Fibroblast of mammary gland (primary cell): Measurements from ENCODE around the gene TXN2.
A peak's percentile ranks its signal among the peaks of the same experiment; 100 is the strongest.
"Not testable (repeated sequence)": the region's sequence is repeated elsewhere in the genome, so short reads cannot be mapped to it uniquely, and the experiment has no call there.

Experiments
- DNase-seq: peaks from one replicate; pipeline ENCODE4 v3.0.0-alpha.2; 2010; ENCODE audit warnings: low read depth
- H3K4me3 ChIP-seq: 2 replicates; pipeline ENCODE4 v1.5.1; 2011; ENCODE audit warnings: low read depth, mild to moderate bottlenecking, low read length, moderate library complexity; ENCODE audit not compliant: control insufficient read depth
- TF ChIP-seq, protein P1 (sequence below): conservative IDR thresholded peaks from 2 replicates; pipeline ENCODE4 v1.5.1; 2011; ENCODE audit warnings: low read depth, low read length, inconsistent platforms; ENCODE audit not compliant: control insufficient read depth, insufficient read depth

TXN2 gene, protein sequence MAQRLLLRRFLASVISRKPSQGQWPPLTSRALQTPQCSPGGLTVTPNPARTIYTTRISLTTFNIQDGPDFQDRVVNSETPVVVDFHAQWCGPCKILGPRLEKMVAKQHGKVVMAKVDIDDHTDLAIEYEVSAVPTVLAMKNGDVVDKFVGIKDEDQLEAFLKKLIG

DNA sequence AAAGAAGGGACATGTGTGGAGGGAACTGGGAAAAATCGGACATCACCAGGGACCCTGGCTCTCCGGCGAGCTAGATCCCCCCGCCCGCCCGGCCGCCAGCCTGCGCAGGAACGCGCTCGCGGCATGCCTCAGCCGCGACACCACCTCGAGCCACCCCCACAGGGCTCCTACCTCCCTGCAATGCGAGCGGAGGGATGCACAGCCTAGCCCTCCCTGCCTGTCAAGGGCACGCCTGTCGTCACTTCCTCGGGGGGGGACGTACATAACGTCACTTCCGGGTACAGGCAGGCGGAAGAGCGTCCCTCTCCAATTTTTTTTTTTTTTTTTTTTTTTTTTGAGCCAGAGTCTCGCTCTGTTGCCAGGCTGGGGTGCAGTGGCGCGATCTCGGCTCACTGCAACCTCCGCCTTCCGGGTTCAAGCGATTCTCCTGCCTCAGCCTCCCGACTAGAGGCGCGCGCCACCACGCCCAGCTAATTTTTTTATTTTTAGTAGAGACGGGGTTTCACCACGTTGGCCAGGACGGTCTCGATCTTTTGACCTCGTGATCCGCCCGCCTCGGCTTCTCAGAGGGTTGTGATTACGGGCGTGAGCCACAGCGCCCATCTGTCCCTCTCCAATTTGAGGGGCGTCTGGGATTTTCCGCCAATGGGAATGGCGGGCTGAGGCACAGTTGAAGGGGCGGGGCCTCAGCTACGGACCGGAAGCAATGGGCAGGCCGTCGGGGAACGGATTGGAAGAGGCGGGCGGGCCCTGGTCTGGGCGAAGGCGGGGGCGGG is at the start of gene TXN2:
Gene TXN2 (minus strand): TSS at position 248 of the 776 bp plus-strand sequence. CDS start 803 bp downstream, outside the sequence.
- peak; percentile 94 for DNase-seq
- H3K4me3 ChIP-seq = peak within 1 kb of the TSS; percentile 85
- TF ChIP-seq, protein P1, sequence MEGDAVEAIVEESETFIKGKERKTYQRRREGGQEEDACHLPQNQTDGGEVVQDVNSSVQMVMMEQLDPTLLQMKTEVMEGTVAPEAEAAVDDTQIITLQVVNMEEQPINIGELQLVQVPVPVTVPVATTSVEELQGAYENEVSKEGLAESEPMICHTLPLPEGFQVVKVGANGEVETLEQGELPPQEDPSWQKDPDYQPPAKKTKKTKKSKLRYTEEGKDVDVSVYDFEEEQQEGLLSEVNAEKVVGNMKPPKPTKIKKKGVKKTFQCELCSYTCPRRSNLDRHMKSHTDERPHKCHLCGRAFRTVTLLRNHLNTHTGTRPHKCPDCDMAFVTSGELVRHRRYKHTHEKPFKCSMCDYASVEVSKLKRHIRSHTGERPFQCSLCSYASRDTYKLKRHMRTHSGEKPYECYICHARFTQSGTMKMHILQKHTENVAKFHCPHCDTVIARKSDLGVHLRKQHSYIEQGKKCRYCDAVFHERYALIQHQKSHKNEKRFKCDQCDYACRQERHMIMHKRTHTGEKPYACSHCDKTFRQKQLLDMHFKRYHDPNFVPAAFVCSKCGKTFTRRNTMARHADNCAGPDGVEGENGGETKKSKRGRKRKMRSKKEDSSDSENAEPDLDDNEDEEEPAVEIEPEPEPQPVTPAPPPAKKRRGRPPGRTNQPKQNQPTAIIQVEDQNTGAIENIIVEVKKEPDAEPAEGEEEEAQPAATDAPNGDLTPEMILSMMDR = no peak

DNA sequence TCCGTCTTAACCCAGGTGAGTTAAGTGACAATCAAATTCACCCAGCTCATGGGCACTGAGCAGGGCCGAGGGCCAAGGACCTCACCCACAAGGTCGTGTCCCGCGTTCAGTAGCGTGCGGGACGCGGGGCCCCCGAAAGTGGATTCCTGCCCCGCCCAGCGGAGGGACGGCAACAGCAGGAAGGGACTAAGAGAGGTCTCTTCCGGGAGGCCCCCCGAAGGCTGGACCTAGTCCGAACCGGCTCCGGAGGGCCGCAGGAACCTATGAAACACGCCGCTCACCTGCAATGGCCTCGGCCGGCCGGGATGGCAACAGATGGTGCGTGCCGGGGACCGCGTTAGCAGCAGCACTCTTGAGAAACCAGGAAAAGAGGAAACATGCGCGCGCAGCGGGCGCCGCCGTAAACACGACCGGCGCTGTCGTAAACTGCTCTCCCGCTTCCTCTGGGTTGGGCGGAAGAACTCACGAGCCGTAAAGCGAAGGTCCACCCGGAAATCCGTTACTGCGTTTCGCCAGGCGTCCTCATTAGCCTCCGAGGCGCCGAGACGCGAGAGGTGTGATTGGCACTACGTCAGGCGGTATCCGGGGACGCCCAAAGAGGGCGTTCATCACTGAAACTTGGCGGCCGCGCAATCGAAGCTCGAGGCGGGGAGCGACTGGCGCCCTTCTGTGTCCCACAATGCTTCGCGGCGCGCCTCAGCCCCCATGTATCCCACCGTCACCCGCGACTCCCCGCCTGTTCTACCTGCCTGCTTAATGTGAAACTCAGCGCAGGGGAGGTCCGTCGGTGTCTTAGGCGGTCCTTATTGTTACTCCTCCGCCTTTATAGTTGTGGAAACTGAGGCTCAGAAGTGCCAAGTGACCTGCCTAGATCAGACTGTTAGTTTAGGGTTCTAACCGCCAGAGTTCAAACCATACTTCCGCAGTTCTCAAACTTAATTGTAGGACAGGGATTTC is 47.6 kb upstream of the TXN2 start, which contains the start of gene EIF3D:
Gene EIF3D (minus strand): TSS at position 372 of the 957 bp plus-strand sequence. CDS start 3,045 bp downstream, outside the sequence.
- H3K4me3 ChIP-seq = peak within 1 kb of the TSS; percentile 83
- TF ChIP-seq, protein P1 = no peak
- peak; percentile 99 for DNase-seq

DNA sequence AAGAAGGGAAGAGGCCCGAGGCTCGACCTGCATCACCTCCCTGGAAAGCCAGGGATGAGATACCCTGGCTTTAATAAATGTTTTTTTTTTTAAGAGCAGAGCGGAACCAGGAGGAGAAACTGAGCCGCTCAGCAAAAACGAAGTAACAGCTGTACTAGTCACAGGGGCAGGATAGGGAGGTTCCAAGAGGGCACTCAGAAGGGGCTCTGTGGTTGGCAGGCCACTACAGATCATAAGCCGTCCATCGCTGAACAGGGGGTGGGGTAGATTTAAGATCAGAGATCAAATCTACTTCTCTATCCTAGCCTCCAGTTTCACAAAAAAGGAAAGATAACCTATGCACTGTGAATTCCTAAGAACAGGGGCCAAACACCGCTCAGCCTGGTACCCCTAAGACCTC is 46.9 kb upstream of the TXN2 start:
- TF ChIP-seq, protein P1 = no peak
- H3K4me3 ChIP-seq = peak overlapping the region; percentile 83
- peak; percentile 26 for DNase-seq

DNA sequence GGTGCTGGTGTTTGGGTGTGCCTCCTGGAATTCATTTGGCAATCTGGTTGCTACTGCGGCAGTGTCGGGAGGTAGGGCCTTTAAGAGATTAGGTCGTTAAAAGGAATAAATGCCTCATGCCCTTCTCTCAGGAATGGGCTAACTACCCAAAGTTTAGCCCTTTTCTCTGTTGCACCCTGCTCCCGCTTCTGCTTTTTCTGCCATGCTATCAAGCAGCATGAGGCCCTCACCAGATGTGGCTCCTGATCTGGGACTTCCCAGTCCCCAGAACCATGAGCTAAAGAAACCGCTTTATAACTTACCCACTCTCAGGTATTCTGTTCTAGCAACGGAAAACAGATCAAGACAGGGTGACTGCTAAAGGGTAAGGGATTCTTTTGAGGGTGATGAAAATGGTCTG is 41.2 kb upstream of the TXN2 start:
- DNase-seq = no peak
- TF ChIP-seq, protein P1 = no peak
- no peak overlapping the region for H3K4me3 ChIP-seq

DNA sequence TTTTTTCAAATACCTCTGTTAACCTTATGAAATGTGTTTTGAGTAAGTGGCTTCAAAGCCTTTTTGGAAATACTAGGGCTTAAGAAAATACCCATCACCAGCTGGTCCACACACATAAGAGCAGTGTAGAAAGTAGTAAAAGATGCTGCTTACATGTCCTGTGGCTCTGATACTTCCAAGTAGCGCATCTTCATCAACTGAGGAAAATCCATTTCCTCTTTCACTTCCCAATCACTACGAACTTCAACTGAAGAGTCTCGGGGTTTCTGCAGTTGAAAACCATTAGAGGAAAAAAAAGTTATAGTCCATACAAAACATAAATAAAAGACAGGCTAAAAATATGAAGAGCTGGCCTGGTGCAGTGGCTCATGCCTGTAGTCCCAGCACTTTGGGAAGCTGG is 39.0 kb upstream of the TXN2 start:
- TF ChIP-seq, protein P1 = no peak
- DNase-seq = no peak
- no peak overlapping the region for H3K4me3 ChIP-seq

DNA sequence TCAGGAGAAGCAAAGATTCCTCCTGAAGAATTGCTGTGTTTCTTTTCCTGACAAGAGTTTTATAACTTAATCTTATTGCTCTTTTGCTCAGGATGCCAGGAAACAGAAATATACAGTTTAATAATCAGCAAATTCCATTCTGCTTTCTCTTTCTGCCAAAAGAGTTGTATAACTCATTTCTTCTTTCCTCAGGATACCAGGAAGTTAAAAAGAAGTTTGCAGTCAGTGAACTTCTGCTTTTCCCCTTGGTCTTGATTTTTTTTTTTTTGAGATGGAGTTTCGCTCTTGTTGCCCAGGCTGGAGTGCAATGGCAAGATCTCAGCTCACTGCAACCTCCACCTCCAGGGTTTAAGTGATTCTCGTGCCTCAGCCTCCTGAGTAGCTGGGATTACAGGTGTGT is 38.5 kb upstream of the TXN2 start:
- not testable (repeated sequence) for H3K4me3 ChIP-seq

More for the DNA sequence above, 38.5 kb upstream of the TXN2 start:
- not testable (repeated sequence) for DNase-seq
